ENCODE results near the gene ADAMTS3. TPM values are rescaled to one million over a fixed set of nuclear protein-coding genes. Genes with fewer than 3 reads are reported as not detected.

Gene ADAMTS3
- total and polyA plus RNA-seq, 2 donors (not counting 3 experiments of a cell fraction or from before 2014, with no cell fraction given) = 0.37 to 1.3 TPM

DNA sequence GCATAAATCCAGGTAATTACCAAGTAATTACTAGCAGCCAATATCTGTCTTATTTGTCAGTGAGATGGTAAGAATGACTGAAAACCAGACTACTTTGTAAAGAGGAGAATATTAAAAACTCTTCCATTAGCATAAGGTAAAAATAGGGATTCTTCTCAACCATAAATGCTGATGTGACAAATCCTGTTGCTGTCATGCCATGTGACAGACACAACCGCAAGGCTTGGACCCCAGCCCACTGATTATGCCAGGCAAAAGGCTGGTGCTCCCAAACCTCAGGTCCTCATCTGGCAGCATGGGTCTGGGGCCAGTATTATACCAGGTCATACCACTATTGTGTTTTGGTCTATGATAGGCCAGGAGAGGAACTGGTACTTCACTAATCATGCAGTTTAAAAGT, 181.1 kb downstream of the ADAMTS3 start:
- intact Hi-C loops (cut with micrococcal nuclease) = no loop called here
- H3K4me2 ChIP-seq (ENCODE audit: insufficient read depth, low read length) = no peak overlapping the region
- H3K27me3 ChIP-seq (ENCODE audit: control insufficient read depth in 2 of 2, insufficient read depth in 2 of 2, low read length in 2 of 2) = no peaks in the 10 kb centered on the region
- no peak overlapping the region for H3K27ac ChIP-seq (ENCODE audit: insufficient read depth, low read depth, low read length)
- H3K36me3 ChIP-seq (ENCODE audit: control insufficient read depth in 2 of 2, extremely low read depth in 1 of 2, insufficient read depth in 2 of 2, low read length in 2 of 2) = no peaks in the 10 kb centered on the region
- BruUV-seq (replicated peaks) = no TSS peak
- H3K79me2 ChIP-seq (ENCODE audit: control insufficient read depth, insufficient read depth, low read length) = no peaks in the 10 kb centered on the region
- H3K9me1 ChIP-seq (replicated peaks; ENCODE audit: control insufficient read depth, extremely low read depth, insufficient read depth, low read length) = no peaks in the 10 kb centered on the region
- no peaks in the 10 kb centered on the region for H4K20me1 ChIP-seq (replicated peaks; ENCODE audit: control insufficient read depth, extremely low read depth, insufficient read depth, low read length)
- no peak overlapping the region for H3K9ac ChIP-seq (replicated peaks; ENCODE audit: extremely low read depth, insufficient read depth, low read length)
- dilution Hi-C loops (cut with MboI; ENCODE audit: extremely low pct_ligation_motif_present, low sequenced_read_pairs) = no loop called here
- CTCF ChIA-PET = interaction anchor here (2.1 kb wide), 1 partner anchor 61 kb away, joined by 6 read pairs; no protein-coding TSS in a partner anchor
- POLR2A ChIA-PET = no interaction called here
- H3K9me3 ChIP-seq (replicated peaks; ENCODE audit: control insufficient read depth, insufficient read depth, low read length) = no peaks in the 10 kb centered on the region
- no peak overlapping the region for H3K4me3 ChIP-seq (replicated peaks in 1 of 3; ENCODE audit: insufficient read depth in 1 of 3, low read depth in 1 of 3, low read length in 3 of 3)
- H3K4me1 ChIP-seq (ENCODE audit: control insufficient read depth, extremely low read depth, insufficient read depth, low read length) = peaks cover 20% of the 10 kb centered on the region
- TF ChIP-seq JUN (IDR thresholded peaks at IDR 0.05; ENCODE audit: borderline replicate concordance, insufficient read depth, insufficient read length, low read depth) (no peak), POLR2AphosphoS5 (IDR thresholded peaks at IDR 0.05; ENCODE audit: insufficient read depth, low read depth, low read length) (no peak), EZH2 (IDR thresholded peaks at IDR 0.05; ENCODE audit: borderline replicate concordance, low read depth, low read length, severe bottlenecking) (no peak), CTCF (IDR thresholded peaks at IDR 0.05; ENCODE audit: extremely low read depth in 1 of 2, insufficient read depth in 1 of 2, low read depth in 1 of 2, low read length in 2 of 2) (no peak), FOS (IDR thresholded peaks at IDR 0.05; ENCODE audit: borderline replicate concordance, insufficient read depth, low read length) (no peak), MAX (IDR thresholded peaks at IDR 0.05; ENCODE audit: insufficient read depth, insufficient read length) (no peak), POLR2A (IDR thresholded peaks at IDR 0.05; ENCODE audit: low read depth, low read length) (no peak), GATA2 (IDR thresholded peaks at IDR 0.05; ENCODE audit: insufficient read depth, insufficient read length, low read depth, low read length) (no peak), MYC (IDR thresholded peaks at IDR 0.05; ENCODE audit: low read depth, low read length) (no peak)
- DNase-seq (ENCODE audit: low read depth, low spot score) (no peak), FAIRE-seq (no peak)
- H2AFZ ChIP-seq (ENCODE audit: low read depth, low read length) = no peak overlapping the region
